Measurements from ENCODE around the gene ETNPPL.
"Not testable (repeated sequence)": the region's sequence is repeated elsewhere in the genome, so short reads cannot be mapped to it uniquely, and the experiment has no call there.

Gene ETNPPL

DNA sequence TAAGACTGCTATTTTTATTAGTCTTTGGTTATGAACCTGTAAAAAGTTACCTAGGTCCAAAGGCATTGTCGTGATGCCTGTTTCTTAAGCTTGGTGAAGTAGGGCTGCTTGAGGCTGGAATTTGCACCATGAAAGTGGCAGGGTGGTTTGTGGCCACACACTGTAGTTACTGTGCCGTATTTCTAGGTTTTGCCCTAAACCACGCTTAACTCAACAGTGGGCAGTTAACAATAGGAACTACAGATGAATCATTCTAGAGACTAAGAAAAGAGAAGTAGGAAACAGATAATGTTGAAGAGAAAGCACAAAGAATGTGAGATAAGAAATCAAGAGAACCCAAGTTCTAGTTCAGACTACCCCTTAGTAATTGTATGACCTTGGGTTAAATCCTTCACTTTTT is 11.5 kb downstream of the ETNPPL start:
- DNase-seq: no peak

DNA sequence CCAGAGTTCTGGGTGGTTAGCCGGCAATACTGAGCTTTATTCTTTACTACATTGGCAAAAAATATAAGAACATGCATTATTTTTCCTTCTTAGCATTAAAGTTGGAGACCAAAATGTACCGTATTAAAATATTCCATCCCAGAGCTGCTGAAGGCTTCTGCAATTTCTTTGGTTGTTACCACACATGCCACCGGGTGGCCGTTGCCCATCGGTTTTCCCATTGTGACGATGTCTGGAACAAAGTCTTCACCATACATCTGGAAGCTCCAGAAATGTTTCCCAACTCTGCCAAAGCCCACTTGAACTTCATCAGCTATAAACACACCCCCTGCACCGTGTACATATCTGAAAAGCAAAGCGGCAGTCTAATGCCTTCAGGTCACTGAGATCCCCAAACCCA is 13.7 kb downstream of the ETNPPL start:
- DNase-seq: no peak

- DNase-seq: no peak
Observed at GRCh38 chr4:108746511-108746910, 16.3 kb downstream of the ETNPPL start.

DNA sequence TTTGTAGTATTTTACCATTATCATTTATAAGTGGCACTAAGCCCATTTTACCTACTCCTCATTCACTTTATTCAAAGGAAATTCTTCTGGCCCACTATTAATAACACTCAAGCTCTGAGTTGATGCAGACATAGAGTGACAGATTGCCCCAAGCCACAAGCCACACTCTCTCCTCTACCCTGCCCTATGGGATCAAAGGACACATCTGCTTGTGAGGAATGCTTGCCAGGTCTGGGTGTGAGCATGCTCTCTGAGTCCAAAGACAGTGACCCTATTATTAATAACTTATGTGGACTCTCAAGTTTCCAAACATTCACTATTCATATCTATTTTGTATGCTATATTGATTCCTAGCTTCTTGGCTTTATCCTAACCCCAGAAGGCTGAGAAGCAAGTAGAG is 18.5 kb downstream of the ETNPPL start:
- no peak for DNase-seq

- DNase-seq: no peak
Observed at GRCh38 chr4:108742451-108743420, 20.1 kb downstream of the ETNPPL start.

DNA sequence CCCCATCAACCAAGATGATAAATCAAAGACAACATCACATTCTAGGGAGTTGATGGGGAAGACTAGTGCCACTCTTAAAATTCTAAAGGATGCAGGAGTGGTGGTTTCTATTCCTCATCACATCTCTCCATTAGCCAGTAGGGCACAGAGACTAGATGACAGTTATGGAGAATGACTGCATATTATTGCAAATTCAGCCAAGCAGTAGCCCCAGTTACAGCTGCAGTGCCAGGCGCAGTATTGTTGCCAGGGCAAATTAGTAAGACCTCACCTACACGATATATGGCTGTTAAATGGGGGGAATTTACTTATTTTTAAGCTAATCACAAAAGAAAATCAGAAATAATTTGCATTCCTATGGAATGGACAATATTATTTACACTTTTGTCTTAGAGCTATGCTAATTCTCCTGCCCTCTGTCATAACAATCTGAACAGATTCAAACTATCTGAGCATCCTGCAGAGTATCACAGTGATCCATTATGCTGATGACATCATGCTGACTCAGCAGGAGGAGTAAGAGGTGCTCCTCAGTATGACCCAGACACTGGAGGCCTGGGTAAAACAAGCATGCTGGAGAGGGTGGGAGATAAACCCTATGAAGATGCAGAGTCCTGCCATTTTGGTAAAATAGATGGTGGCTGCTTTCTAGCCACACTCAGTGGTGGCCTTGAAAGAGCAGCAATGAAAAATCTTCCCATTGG is 24.7 kb downstream of the ETNPPL start:
- DNase-seq: no peak

DNA sequence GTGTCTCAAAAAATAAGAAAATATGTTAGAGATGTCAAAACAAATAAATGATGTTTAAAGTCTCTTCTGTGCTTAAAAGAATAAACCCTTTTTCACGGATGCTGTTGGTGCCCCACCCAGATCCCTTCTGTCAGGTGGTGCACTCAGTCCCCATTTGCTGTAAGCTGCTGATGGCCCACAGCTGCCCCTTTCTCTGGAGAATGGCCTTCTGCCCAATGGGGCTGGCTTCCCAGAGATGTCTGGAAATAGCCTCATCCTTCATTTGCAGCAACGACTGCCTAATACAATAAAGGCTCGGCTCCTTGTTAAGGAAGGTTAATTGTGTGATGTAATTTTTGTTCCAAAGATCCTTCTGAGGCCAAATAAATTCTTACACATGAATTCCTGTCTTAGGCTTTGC is 31.8 kb downstream of the ETNPPL start:
- no peak for DNase-seq

DNA sequence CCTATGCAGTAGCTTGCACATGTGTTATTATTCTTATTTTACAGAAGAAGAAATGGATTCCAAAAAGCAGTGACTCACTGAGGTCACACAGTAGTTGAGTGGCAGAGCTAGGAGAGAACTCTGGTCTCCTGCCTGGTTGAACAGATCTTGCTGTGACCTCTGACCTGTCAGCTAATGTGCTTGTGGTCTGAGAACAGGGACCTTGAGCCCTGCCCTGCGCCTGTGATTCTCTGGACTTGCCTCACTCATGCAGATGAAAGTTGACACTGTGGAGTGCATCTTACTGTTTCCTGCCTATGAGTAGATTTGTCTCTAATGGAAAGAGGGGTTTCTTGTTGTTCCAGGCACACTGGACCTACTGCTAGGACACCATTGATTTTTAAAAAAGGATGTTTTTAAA is 32.3 kb downstream of the ETNPPL start:
- DNase-seq: no peak

- no peak for DNase-seq
Observed at GRCh38 chr4:108729731-108730130, 33.1 kb downstream of the ETNPPL start.

DNA sequence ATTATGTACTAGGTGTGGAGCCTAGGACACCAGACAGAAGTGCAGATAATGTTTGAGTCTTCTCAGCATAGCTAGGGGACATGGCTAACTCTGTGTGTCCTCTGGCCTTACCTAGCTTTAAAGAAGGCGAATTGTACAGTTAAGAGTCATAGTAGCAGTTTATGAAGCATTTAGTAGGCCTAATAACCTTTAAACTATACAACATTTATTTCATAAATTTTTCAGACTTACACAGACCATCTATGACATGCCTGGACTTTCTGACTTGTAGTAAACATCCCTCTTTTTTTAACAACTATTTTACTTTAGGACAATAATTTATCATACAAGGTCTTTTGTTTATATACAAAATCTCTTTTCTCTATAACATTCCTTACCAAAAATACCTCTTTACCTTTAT is 37.4 kb downstream of the ETNPPL start:
- DNase-seq: no peak

- no peak for DNase-seq
Observed at GRCh38 chr4:108717386-108717785, 45.5 kb downstream of the ETNPPL start.

GRCh38 chr4:108716340-108716739 is 46.5 kb downstream of the ETNPPL start:
- DNase-seq: no peak

- no peak for DNase-seq
Observed at GRCh38 chr4:108714880-108715279, 48.0 kb downstream of the ETNPPL start.

DNA sequence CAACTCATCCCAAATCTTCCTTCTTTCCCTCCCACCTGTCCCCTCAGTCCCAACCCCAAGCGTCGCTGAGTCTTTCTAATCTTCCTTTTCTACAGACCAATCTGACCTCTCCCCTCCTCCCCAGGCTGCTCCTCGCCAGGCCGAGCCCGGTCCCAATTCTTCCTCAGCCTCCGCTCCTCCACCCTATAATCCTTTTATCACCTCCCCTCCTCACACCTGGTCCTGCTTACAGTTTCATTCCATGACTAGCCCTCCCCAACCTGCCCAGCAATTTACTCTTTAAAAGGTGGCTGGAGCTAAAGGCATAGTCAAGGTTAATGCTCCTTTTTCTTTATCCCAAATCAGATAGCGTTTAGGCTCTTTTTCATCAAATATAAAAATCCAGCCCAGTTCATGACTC is 52.3 kb downstream of the ETNPPL start:
- DNase-seq: not testable (repeated sequence)

- DNase-seq: no peak
Observed at GRCh38 chr4:108709722-108710121, 53.1 kb downstream of the ETNPPL start.

GRCh38 chr4:108709234-108709633 is 53.6 kb downstream of the ETNPPL start:
- no peak for DNase-seq

GRCh38 chr4:108706289-108706688 is 56.6 kb downstream of the ETNPPL start:
- DNase-seq: no peak

- no peak for DNase-seq
Observed at GRCh38 chr4:108703966-108704365, 58.9 kb downstream of the ETNPPL start.

DNA sequence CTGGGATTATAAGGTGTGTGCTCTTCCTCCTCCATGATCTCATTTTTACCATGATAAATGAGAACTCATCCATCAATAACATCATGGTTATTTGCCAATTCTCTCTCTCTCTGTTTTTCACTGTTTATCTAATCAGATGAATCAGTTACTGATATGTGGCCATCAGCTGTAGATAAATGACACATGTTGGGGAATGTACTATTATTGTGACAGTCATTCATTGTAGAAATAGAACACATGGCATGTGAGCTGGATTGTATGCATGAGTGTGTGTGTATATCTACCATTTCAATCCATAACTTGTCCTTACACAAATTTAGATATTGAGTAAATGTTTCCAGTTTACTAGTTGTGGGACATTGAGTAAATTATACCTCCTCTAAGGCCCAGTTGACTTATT is 59.5 kb downstream of the ETNPPL start:
- DNase-seq: no peak

GRCh38 chr4:108702960-108703359 is 59.9 kb downstream of the ETNPPL start:
- DNase-seq: no peak

DNA sequence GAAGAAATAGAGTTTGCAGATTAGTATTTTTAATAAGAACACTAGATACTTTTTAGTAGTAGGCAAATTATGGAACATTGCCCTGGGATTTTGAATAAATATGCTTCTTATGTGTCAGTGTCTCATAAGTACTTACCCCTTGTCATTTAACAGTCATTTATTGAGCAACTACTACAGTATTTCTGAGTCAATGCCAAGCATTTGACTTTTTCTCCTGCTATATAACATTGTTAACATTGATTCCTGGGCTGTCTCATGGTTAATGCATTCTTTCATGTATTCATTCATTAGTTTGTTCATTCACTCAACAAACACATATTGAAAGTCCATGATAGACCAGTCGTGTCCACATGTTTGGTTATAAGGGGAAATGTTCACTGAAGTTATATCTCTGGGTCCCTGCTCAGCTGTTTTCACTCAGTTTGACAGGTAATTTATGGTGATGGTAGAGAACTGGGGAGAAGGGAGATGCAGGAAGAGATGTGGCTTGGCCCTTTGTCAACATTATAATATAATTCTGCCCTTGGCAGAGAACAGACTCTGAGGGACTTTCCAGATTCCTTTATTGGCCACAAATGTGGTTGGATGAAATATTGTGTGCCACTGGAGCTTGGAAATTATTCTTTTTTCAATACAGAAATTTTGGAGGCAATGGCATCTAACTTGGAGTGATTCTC is 62.6 kb downstream of the ETNPPL start:
- DNase-seq: no peak

- no peak for DNase-seq
Observed at GRCh38 chr4:108696160-108696559, 66.7 kb downstream of the ETNPPL start.

GRCh38 chr4:108695062-108695461 is 67.8 kb downstream of the ETNPPL start:
- DNase-seq: no peak

DNA sequence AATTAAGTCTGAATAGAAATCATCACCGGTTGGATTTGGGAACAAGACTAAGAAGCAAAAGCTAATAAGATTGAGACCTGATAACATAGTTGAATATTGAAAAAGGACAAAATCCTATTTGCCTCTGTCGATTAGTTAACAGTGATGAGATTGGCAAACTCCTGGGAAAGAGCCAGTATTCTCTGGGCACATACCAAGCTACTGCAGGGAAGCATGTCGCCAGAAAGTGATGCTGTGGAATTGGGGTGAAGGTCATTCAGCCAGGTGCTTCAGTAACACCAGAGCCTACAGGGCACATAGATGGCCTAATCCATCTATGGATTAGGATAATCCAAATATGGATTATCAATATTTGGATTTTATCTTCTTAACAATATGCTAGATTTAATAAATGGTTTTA is 68.4 kb downstream of the ETNPPL start:
- no peak for DNase-seq

All from GF-D8 (cell line).